KMS-11 (cell line): Measurements from ENCODE around the gene ARHGAP19.

Source experiments
- H2AFZ ChIP-seq: fragments of 200-600 bp; sonication (generic); 2 replicates; pipeline ENCODE4 v1.6.1; 2016; ENCODE audit warnings: antibody characterized with exemption, mixed run types, low read depth
- H3K27ac ChIP-seq: fragments of 200-600 bp; sonication (generic); 2 replicates; pipeline ENCODE4 v1.6.1; 2016; ENCODE audit warnings: mild to moderate bottlenecking, mixed run types
- H3K27me3 ChIP-seq: fragments of 200-600 bp; sonication (generic); 2 replicates; pipeline ENCODE4 v1.6.1; 2017; ENCODE audit warnings: mild to moderate bottlenecking, low read depth, mixed run types, moderate library complexity; ENCODE audit not compliant: insufficient read depth
- H3K36me3 ChIP-seq: fragments of 200-600 bp; sonication (generic); 2 replicates; pipeline ENCODE4 v1.6.1; 2017; ENCODE audit warnings: mild to moderate bottlenecking, mixed run types; ENCODE audit not compliant: insufficient read depth
- H3K4me1 ChIP-seq: fragments of 200-600 bp; sonication (generic); 2 replicates; pipeline ENCODE4 v1.6.1; 2016; ENCODE audit warnings: mild to moderate bottlenecking, low read depth, mixed run types; ENCODE audit not compliant: poor library complexity, severe bottlenecking
- H3K4me2 ChIP-seq: fragments of 200-600 bp; sonication (generic); 2 replicates; pipeline ENCODE4 v1.7.0; 2016; ENCODE audit warnings: mild to moderate bottlenecking, mixed run types
- H3K4me3 ChIP-seq: fragments of 200-600 bp; sonication (generic); IDR thresholded peaks from 2 replicates; pipeline ENCODE4 v1.6.1; 2017; ENCODE audit warnings: low read depth, low read length, mixed read lengths; ENCODE audit not compliant: insufficient read depth
- H3K79me2 ChIP-seq: fragments of 200-600 bp; sonication (generic); 2 replicates; pipeline ENCODE4 v1.6.1; 2016; ENCODE audit warnings: low read depth, mixed run types; ENCODE audit not compliant: insufficient read depth
- H3K9ac ChIP-seq: fragments of 200-600 bp; sonication (generic); 2 replicates; pipeline ENCODE4 v1.6.1; 2016; ENCODE audit warnings: mild to moderate bottlenecking, mixed run types
- H4K20me1 ChIP-seq: fragments of 200-600 bp; sonication (generic); 2 replicates; pipeline ENCODE4 v1.6.1; 2016; ENCODE audit warnings: mild to moderate bottlenecking, mixed run types; ENCODE audit not compliant: insufficient read depth
- TF ChIP-seq, protein P1 (sequence below): fragments of 200-600 bp; sonication (generic); conservative IDR thresholded peaks from 2 replicates; pipeline ENCODE4 v1.6.1; 2017; ENCODE audit warnings: low read depth, mild to moderate bottlenecking, antibody characterized with exemption, low read length, moderate library complexity, mixed read lengths

The ARHGAP19 gene

DNA sequence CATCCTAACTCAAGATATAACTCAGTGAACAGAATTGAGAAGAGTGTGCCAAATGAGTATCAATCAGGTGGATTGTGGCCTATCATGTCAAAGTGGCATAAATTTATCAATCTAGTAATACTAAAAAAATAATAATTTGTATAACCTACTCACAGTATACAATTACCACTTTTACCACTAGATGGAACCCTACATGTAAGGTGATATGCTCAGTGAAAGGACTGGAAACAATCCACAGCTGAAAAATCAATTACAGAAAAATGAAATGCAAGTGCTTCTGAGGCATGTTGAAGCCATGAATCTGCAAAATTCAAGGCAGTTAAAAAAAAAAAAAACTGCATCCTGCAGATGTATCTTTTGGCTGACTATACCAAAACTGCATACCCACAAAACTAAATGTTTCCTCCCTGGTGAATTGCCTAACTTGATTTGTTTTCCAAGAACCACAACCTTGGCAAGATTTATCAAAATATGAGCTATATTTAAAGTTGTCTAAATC, 13.9 kb downstream of the ARHGAP19 start:
- Histone ChIP-seq H3K27me3 (no peaks in the 10 kb centered on the region), H3K9ac (peak overlapping the region; percentile 57; the same call in 1 of the 2 replicates), H3K4me1 (peaks cover 38% of the 10 kb centered on the region), H3K4me2 (peak overlapping the region; percentile 39), H3K4me3 (no peak overlapping the region), H3K79me2 (peaks cover 27% of the 10 kb centered on the region), H2AFZ (0 out of 2 replicates have a peak overlapping the region, but pooled peaks have one; percentile 4), H4K20me1 (no peaks in the 10 kb centered on the region), H3K36me3 (no peaks in the 10 kb centered on the region), H3K27ac (peak overlapping the region; percentile 86)
- TF ChIP-seq, protein P1, sequence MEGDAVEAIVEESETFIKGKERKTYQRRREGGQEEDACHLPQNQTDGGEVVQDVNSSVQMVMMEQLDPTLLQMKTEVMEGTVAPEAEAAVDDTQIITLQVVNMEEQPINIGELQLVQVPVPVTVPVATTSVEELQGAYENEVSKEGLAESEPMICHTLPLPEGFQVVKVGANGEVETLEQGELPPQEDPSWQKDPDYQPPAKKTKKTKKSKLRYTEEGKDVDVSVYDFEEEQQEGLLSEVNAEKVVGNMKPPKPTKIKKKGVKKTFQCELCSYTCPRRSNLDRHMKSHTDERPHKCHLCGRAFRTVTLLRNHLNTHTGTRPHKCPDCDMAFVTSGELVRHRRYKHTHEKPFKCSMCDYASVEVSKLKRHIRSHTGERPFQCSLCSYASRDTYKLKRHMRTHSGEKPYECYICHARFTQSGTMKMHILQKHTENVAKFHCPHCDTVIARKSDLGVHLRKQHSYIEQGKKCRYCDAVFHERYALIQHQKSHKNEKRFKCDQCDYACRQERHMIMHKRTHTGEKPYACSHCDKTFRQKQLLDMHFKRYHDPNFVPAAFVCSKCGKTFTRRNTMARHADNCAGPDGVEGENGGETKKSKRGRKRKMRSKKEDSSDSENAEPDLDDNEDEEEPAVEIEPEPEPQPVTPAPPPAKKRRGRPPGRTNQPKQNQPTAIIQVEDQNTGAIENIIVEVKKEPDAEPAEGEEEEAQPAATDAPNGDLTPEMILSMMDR, result peak; percentile 61

DNA sequence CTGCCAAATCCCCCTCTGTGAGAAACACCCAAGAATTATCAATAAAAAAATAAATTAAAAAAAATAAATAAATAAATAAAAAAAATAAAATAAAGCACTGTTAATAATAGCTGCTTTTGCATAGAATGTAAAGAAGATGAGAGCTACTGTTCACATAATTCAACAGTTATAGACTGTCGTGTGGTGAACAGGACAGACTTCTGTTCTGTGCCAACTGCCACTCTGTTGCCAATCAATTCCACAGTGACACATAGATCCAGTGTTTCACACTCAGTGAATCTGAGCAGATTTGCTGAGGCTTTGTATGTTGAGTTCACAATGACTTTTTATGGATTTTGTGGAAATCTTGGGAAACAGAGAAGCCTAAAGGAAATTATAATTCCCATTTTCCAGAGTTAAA, 14.9 kb downstream of the ARHGAP19 start:
- H3K79me2 ChIP-seq, result peaks cover 29% of the 10 kb centered on the region
- TF ChIP-seq, protein P1, result no peak
- peak overlapping the region; percentile 39; the same call in 1 of the 2 replicates for H3K4me2 ChIP-seq

DNA sequence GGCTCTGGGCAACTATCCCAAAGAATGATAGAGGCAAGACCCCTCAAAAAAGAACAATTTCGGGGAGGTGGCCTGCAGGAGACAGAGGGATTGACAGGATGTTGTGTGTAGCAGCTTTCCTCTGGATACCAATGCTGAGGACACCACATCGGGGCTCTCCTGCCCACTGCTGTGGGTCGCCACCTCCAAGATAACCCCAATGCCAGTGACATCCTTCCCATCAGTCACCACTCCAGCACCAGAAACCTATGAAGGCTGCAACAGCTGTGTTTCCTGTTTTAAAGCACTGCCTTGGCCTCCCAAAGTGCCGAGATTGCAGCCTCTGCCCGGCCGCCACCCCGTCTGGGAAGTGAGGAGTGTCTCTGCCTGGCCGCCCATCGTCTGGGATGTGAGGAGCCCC, 17.6 kb downstream of the ARHGAP19 start:
- H3K36me3 ChIP-seq, result no peaks in the 10 kb centered on the region
- 0 out of 2 replicates have a peak overlapping the region, but pooled peaks have one; percentile 5 for H3K4me2 ChIP-seq
- H3K9ac ChIP-seq, result no peak overlapping the region
- H3K79me2 ChIP-seq, result peaks cover 15% of the 10 kb centered on the region; the same call in 1 of the 2 replicates
- no peak overlapping the region for H3K27ac ChIP-seq
- H3K27me3 ChIP-seq, result no peaks in the 10 kb centered on the region
- H3K4me3 ChIP-seq, result no peak overlapping the region
- no peaks in the 10 kb centered on the region for H4K20me1 ChIP-seq
- peaks cover 31% of the 10 kb centered on the region for H3K4me1 ChIP-seq
- TF ChIP-seq, protein P1, result no peak
- H2AFZ ChIP-seq, result no peak overlapping the region

More for the DNA sequence above, 14.9 kb downstream of the ARHGAP19 start:
- Histone ChIP-seq H3K9ac (no peak overlapping the region), H2AFZ (no peak overlapping the region), H3K4me1 (peaks cover 38% of the 10 kb centered on the region), H4K20me1 (no peaks in the 10 kb centered on the region), H3K4me3 (no peak overlapping the region), H3K27ac (no peak overlapping the region), H3K36me3 (no peaks in the 10 kb centered on the region), H3K27me3 (no peaks in the 10 kb centered on the region)

DNA sequence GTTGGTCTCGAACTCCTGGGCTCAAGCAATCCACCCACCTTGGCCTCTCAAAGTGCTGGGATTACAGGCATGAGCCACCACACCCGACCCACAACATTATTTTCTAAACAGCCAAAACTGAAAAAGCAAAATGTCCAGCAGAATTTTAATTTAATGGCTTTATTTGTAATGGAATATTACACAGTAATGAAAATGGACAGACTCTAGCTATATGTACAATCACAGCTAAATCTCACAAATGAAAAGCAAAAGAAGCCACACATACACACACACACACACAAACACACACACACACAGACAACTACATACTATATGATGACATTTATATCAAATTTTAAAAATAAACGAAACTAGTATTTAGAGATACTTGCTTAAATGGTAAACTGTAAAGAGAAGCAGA, 18.7 kb downstream of the ARHGAP19 start:
- Histone ChIP-seq H3K4me2 (no peak overlapping the region), H3K4me3 (no peak overlapping the region), H3K4me1 (peaks cover 20% of the 10 kb centered on the region), H3K9ac (no peak overlapping the region), H3K27me3 (no peaks in the 10 kb centered on the region), H3K79me2 (peaks cover 14% of the 10 kb centered on the region; the same call in 1 of the 2 replicates), H3K36me3 (no peaks in the 10 kb centered on the region), H2AFZ (no peak overlapping the region), H3K27ac (no peak overlapping the region), H4K20me1 (no peaks in the 10 kb centered on the region)
- TF ChIP-seq, protein P1, result no peak
